GM21360 (cell line): ENCODE results near the gene CHRFAM7A.
"Not testable (repeated sequence)": the region's sequence is repeated elsewhere in the genome, so short reads cannot be mapped to it uniquely, and the experiment has no call there.

Source experiments
- ATAC-seq: cut with Tn5 transposase; IDR thresholded peaks from one replicate; pipeline ENCODE4 v1.9.1; 2021; ENCODE audit warnings: mild to moderate bottlenecking, moderate library complexity; ENCODE audit not compliant: unreplicated experiment

The CHRFAM7A gene

GRCh38 chr15:30392766-30393663, at the start of gene CHRFAM7A:
Gene CHRFAM7A, minus strand, starts transcription at chr15:30393540. Its CDS starts 10,189 bp downstream, at chr15:30383351.
- ATAC-seq: not testable (repeated sequence)

- ATAC-seq: not testable (repeated sequence)
Measured at GRCh38 chr15:30438348-30438747, 45.0 kb upstream of the CHRFAM7A start.

- ATAC-seq: not testable (repeated sequence)
Measured at GRCh38 chr15:30435878-30436277, 42.5 kb upstream of the CHRFAM7A start.

- ATAC-seq: not testable (repeated sequence)
Measured at GRCh38 chr15:30420723-30421122, 27.4 kb upstream of the CHRFAM7A start.

- not testable (repeated sequence) for ATAC-seq
Measured at GRCh38 chr15:30414160-30414559, 20.8 kb upstream of the CHRFAM7A start, which contains the start of gene GOLGA8R. Gene GOLGA8R, minus strand, starts transcription at chr15:30414260. Its CDS starts 98 bp downstream, at chr15:30414162.

GRCh38 chr15:30407636-30408035, 14.3 kb upstream of the CHRFAM7A start:
- not testable (repeated sequence) for ATAC-seq

- ATAC-seq: not testable (repeated sequence)
Measured at GRCh38 chr15:30398988-30399387, 5.6 kb upstream of the CHRFAM7A start.

- ATAC-seq: not testable (repeated sequence)
Measured at GRCh38 chr15:30393664-30393991, 288 bp upstream of the CHRFAM7A start.

- ATAC-seq: not testable (repeated sequence)
Measured at GRCh38 chr15:30386318-30386887, 6.9 kb downstream of the CHRFAM7A start.

- not testable (repeated sequence) for ATAC-seq
Measured at GRCh38 chr15:30377082-30377413, 16.3 kb downstream of the CHRFAM7A start.

- not testable (repeated sequence) for ATAC-seq
Measured at GRCh38 chr15:30376375-30377081, 16.8 kb downstream of the CHRFAM7A start.

GRCh38 chr15:30375872-30376271, 17.5 kb downstream of the CHRFAM7A start:
- ATAC-seq: not testable (repeated sequence)

- not testable (repeated sequence) for ATAC-seq
Measured at GRCh38 chr15:30374862-30375261, 18.5 kb downstream of the CHRFAM7A start.

- ATAC-seq: not testable (repeated sequence)
Measured at GRCh38 chr15:30368271-30368670, 25.1 kb downstream of the CHRFAM7A start.

GRCh38 chr15:30367246-30367645, 26.1 kb downstream of the CHRFAM7A start:
- not testable (repeated sequence) for ATAC-seq

GRCh38 chr15:30361404-30361803, 31.9 kb downstream of the CHRFAM7A start:
- ATAC-seq: not testable (repeated sequence)

- ATAC-seq: not testable (repeated sequence)
Measured at GRCh38 chr15:30360990-30361389, 32.4 kb downstream of the CHRFAM7A start.

- ATAC-seq: not testable (repeated sequence)
Measured at GRCh38 chr15:30355043-30355442, 38.3 kb downstream of the CHRFAM7A start.

GRCh38 chr15:30349803-30350202, 43.5 kb downstream of the CHRFAM7A start:
- ATAC-seq: not testable (repeated sequence)

GRCh38 chr15:30336584-30336983, 56.8 kb downstream of the CHRFAM7A start:
- ATAC-seq: not testable (repeated sequence)

- peak; percentile 62 for ATAC-seq
Measured at GRCh38 chr15:30334152-30334551, 59.2 kb downstream of the CHRFAM7A start.
